LHCN-M2 (cell line): ENCODE measurements around the gene LRRC63. TPM values are rescaled to one million over a fixed set of nuclear protein-coding genes. Genes with fewer than 3 reads are reported as not detected.
"Not testable (repeated sequence)": the region's sequence is repeated elsewhere in the genome, so short reads cannot be mapped to it uniquely, and the experiment has no call there.

Experiments used
- DNase-seq: peaks from one replicate; pipeline ENCODE4 v3.0.0-alpha.2; 2012; ENCODE audit warnings: low read depth
- total RNA-seq: library from RNA; depleted of rRNA; stranded (reverse); fragments of >200 nt; gene quantifications from 2 replicates; pipeline ENCODE4 v1.2.3, GENCODE V29; 2014

The LRRC63 gene
- total RNA-seq, 1 experiment from 2014 or later, result not detected

GRCh38 chr13:46235286-46235685, 23.6 kb downstream of the LRRC63 start:
- DNase-seq, result no peak

- DNase-seq, result no peak
Observed at GRCh38 chr13:46265292-46265691, 53.6 kb downstream of the LRRC63 start.

GRCh38 chr13:46267166-46267565, 55.4 kb downstream of the LRRC63 start:
- DNase-seq, result no peak

GRCh38 chr13:46270416-46270815, 58.7 kb downstream of the LRRC63 start:
- DNase-seq, result no peak

GRCh38 chr13:46274094-46274698, 62.5 kb downstream of the LRRC63 start:
- DNase-seq, result no peak

GRCh38 chr13:46278474-46278873, 66.7 kb downstream of the LRRC63 start:
- no peak for DNase-seq

- no peak for DNase-seq
Observed at GRCh38 chr13:46281779-46282178, 70.1 kb downstream of the LRRC63 start.

- not testable (repeated sequence) for DNase-seq
Observed at GRCh38 chr13:46283912-46284824, 72.4 kb downstream of the LRRC63 start.

- no peak for DNase-seq
Observed at GRCh38 chr13:46286972-46287371, 75.2 kb downstream of the LRRC63 start.

- DNase-seq, result peak; percentile 26
Observed at GRCh38 chr13:46288570-46289259, 77.0 kb downstream of the LRRC63 start.

- no peak for DNase-seq
Observed at GRCh38 chr13:46289260-46289955, 77.7 kb downstream of the LRRC63 start.

GRCh38 chr13:46290434-46290833, 78.7 kb downstream of the LRRC63 start:
- DNase-seq, result no peak

- DNase-seq, result no peak
Observed at GRCh38 chr13:46293436-46293835, 81.7 kb downstream of the LRRC63 start.

GRCh38 chr13:46295491-46296114, 83.9 kb downstream of the LRRC63 start:
- peak; percentile 3 for DNase-seq

GRCh38 chr13:46296115-46296822, 84.5 kb downstream of the LRRC63 start:
- DNase-seq, result peak; percentile 61

GRCh38 chr13:46296921-46297320, 85.2 kb downstream of the LRRC63 start:
- DNase-seq, result peak; percentile 59

GRCh38 chr13:46297361-46297811, 85.7 kb downstream of the LRRC63 start:
- no peak for DNase-seq

- no peak for DNase-seq
Observed at GRCh38 chr13:46303742-46304385, 92.1 kb downstream of the LRRC63 start.

- DNase-seq, result no peak
Observed at GRCh38 chr13:46304546-46304945, 92.8 kb downstream of the LRRC63 start.

GRCh38 chr13:46307554-46307953, 95.8 kb downstream of the LRRC63 start:
- DNase-seq, result no peak
